Vagina (tissue), 2 donors: ENCODE measurements around the gene RBM19. TPM values are rescaled to one million over a fixed set of nuclear protein-coding genes. Genes with fewer than 3 reads are reported as not detected.

Experiments
- DNase-seq, 2 donors: peaks; one replicate each; pipeline ENCODE4 v3.0.0-alpha.2; 2017; ENCODE audit errors: extremely low spot score in 2 of 2
- H3K27ac ChIP-seq: fragments of 200-600 bp; sonication (generic); one replicate; pipeline ENCODE4 v1.5.1; 2019
- H3K27me3 ChIP-seq: fragments of 200-600 bp; sonication (generic); one replicate; pipeline ENCODE4 v1.5.1; 2019
- H3K36me3 ChIP-seq, 2 donors: fragments of 200-600 bp; sonication (generic); one replicate each; pipeline ENCODE4 v1.5.1; 2017 to 2019
- H3K4me1 ChIP-seq: fragments of 200-600 bp; sonication (generic); one replicate; pipeline ENCODE4 v1.5.1; 2019
- H3K4me3 ChIP-seq, 2 donors: fragments of 200-600 bp; sonication (generic); 1 replicate in 1 of 2; 2 replicates in 1 of 2; pipeline ENCODE4 v1.5.1; 2016 to 2019
- H3K9me3 ChIP-seq: fragments of 200-600 bp; sonication (generic); one replicate; pipeline ENCODE4 v1.5.1; 2019
- CTCF ChIP-seq, 3 experiments: fragments of 450-650 bp in 2 of 3; fragments of 200-600 bp in 1 of 3; sonication (generic) in 1 of 3; IDR thresholded peaks; one replicate each; pipeline ENCODE4 v1.5.1; 2017 to 2019; ENCODE audit warnings: antibody characterized with exemption in 3 of 3, mild to moderate bottlenecking in 2 of 3, moderate library complexity in 2 of 3
- POLR2A ChIP-seq, 2 donors: fragments of 450-650 bp; IDR thresholded peaks; one replicate each; pipeline ENCODE4 v1.6.1; 2017; ENCODE audit warnings: antibody characterized with exemption in 2 of 2, mild to moderate bottlenecking in 2 of 2, moderate library complexity in 2 of 2
- POLR2AphosphoS5 ChIP-seq, 2 donors: sonication (generic); formaldehyde crosslinking; IDR thresholded peaks; one replicate each; pipeline ENCODE4 v1.9.0; 2017; ENCODE audit warnings: antibody characterized with exemption in 2 of 2, mild to moderate bottlenecking in 2 of 2, low read depth in 1 of 2; ENCODE audit not compliant: insufficient read depth in 1 of 2
- intact Hi-C: fragments of 100-400 bp; cut with DNase I; formaldehyde crosslinking; loops from one replicate; pipeline ENCODE4 v1.15.1; 2023
- total RNA-seq: library from RNA; depleted of rRNA; stranded (reverse); fragments of >200 nt; gene quantifications from one replicate; pipeline ENCODE4 v1.2.3, GENCODE V29; 2016

The RBM19 gene
- total RNA-seq, 1 donor from 2014 or later: 25.5 TPM

DNA sequence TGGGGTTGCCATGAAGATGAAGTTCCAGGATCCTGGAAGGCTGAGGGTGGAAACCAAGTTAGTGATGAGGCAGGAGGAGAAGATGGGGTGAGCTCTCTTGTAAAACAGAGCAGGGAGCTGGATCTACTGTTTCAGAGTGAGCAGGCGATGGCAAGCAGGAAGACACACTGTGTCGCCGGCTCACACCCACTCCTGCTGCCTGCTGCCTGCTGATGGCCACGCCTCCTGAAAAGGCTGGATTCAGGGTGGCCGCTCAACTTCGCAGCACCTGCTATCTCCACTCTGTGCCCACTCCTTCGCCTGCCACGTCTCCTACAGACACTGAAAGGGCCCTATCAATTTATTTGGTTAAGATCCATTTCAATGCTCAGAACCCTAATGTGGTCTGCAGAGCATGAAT lies 96.1 kb downstream of the RBM19 start:
- intact Hi-C loops: no loop called here
- Histone ChIP-seq H3K4me1 (peaks cover 7% of the 10 kb centered on the region), H3K36me3 (no peaks in the 10 kb centered on the region), H3K9me3 (no peaks in the 10 kb centered on the region), H3K4me3 (no peak overlapping the region), H3K27ac (no peak overlapping the region), H3K27me3 (no peaks in the 10 kb centered on the region)
- TF ChIP-seq POLR2A (IDR thresholded peaks at IDR 0.05) (no peak), POLR2AphosphoS5 (IDR thresholded peaks at IDR 0.05; ENCODE audit: insufficient read depth in 1 of 2, low read depth in 1 of 2) (no peak), CTCF (IDR thresholded peaks at IDR 0.05) (no peak)
- no peak for DNase-seq

DNA sequence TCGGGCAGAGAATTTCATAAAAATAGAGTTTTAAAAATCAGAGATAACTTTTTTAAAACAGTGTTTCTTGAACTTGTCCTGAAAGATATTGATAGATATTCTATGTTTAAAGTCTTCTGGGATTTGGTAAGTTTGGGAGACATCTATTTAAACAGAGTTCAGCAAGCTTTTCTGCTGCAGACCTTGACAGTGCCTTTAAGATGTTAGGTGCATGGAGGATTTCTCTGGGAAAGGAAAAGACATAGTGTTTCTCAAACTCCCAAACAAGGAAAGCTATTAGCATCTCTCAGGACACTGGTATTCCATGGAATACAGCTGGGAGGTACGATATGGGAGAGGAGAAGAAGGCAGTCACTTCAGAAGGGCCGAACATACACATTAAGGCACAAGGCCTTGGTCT lies 97.8 kb downstream of the RBM19 start:
- TF ChIP-seq POLR2AphosphoS5 (IDR thresholded peaks at IDR 0.05; ENCODE audit: insufficient read depth in 1 of 2, low read depth in 1 of 2) (no peak), POLR2A (IDR thresholded peaks at IDR 0.05) (no peak), CTCF (IDR thresholded peaks at IDR 0.05) (no peak)
- no peaks in the 10 kb centered on the region for H3K36me3 ChIP-seq
- H3K4me1 ChIP-seq: peaks cover 4% of the 10 kb centered on the region
- no peaks in the 10 kb centered on the region for H3K27me3 ChIP-seq
- DNase-seq: no peak
- no peak overlapping the region for H3K4me3 ChIP-seq
- intact Hi-C loops: no loop called here
- no peaks in the 10 kb centered on the region for H3K9me3 ChIP-seq
- no peak overlapping the region for H3K27ac ChIP-seq

- no peaks in the 10 kb centered on the region for H3K9me3 ChIP-seq
- no peak overlapping the region for H3K27ac ChIP-seq
- intact Hi-C loops: no loop called here
- H3K4me3 ChIP-seq: no peak overlapping the region
- H3K27me3 ChIP-seq: no peaks in the 10 kb centered on the region
- peaks cover 13% of the 10 kb centered on the region for H3K4me1 ChIP-seq
- H3K36me3 ChIP-seq: no peaks in the 10 kb centered on the region
- DNase-seq: no peak
- TF ChIP-seq CTCF (IDR thresholded peaks at IDR 0.05) (no peak), POLR2AphosphoS5 (IDR thresholded peaks at IDR 0.05; ENCODE audit: insufficient read depth in 1 of 2, low read depth in 1 of 2) (no peak), POLR2A (IDR thresholded peaks at IDR 0.05) (no peak)
These were observed 98.9 kb downstream of the RBM19 start for GRCh38 chr12:113867258-113867657.

GRCh38 chr12:113866496-113866895 lies 99.6 kb downstream of the RBM19 start:
- Histone ChIP-seq H3K27ac (peak overlapping the region; percentile 51), H3K4me1 (peaks cover 13% of the 10 kb centered on the region), H3K27me3 (no peaks in the 10 kb centered on the region), H3K36me3 (no peaks in the 10 kb centered on the region), H3K4me3 (no peak overlapping the region), H3K9me3 (no peaks in the 10 kb centered on the region)
- intact Hi-C loops: no loop called here
- no peak for TF ChIP-seq CTCF (IDR thresholded peaks at IDR 0.05)
- no peak for TF ChIP-seq POLR2AphosphoS5 (IDR thresholded peaks at IDR 0.05; ENCODE audit: insufficient read depth in 1 of 2, low read depth in 1 of 2)
- no peak for TF ChIP-seq POLR2A (IDR thresholded peaks at IDR 0.05)
- DNase-seq: no peak

DNA sequence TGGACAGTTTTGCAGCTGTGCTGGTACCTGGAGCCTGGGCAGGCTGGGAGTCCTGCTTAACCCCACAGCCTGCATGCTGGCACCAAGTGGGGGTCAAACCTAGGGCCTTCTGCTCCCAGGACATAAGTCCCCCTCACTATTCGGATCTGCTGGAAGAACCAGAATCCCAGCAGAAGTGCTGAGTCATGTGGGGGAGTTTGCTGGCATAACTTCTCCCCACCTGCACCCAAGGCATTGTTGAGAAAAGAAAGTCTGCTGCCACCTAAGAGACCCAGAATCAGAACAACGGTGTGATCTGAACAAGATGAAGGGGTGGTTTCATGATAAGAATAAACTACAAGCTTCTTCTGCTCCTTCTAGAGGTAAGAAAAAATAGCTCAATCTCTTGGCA lies 102.7 kb downstream of the RBM19 start:
- H3K4me3 ChIP-seq: no peak overlapping the region
- no peak for DNase-seq
- TF ChIP-seq POLR2AphosphoS5 (IDR thresholded peaks at IDR 0.05; ENCODE audit: insufficient read depth in 1 of 2, low read depth in 1 of 2): no peak
- no peak for TF ChIP-seq POLR2A (IDR thresholded peaks at IDR 0.05)
- no peak for TF ChIP-seq CTCF (IDR thresholded peaks at IDR 0.05)
- H3K27me3 ChIP-seq: no peaks in the 10 kb centered on the region
- H3K36me3 ChIP-seq: no peaks in the 10 kb centered on the region
- no peak overlapping the region for H3K27ac ChIP-seq
- peaks cover 13% of the 10 kb centered on the region for H3K4me1 ChIP-seq
- intact Hi-C loops: no loop called here
- no peaks in the 10 kb centered on the region for H3K9me3 ChIP-seq
